H9 (cell line): ENCODE data around the gene SLC7A1. TPM values are rescaled to one million over a fixed set of nuclear protein-coding genes. Genes with fewer than 3 reads are reported as not detected.

Source experiments
- DNase-seq: peaks from one replicate; pipeline ENCODE4 v3.0.0-alpha.2; 2017
- H2AFZ ChIP-seq: one replicate; pipeline ENCODE4 v1.6.1; 2013; ENCODE audit warnings: mild to moderate bottlenecking, low read length, control low read depth, moderate library complexity
- H2AK5ac ChIP-seq: 2 replicates; pipeline ENCODE4 v1.6.1; 2013; ENCODE audit warnings: low read length, control low read depth, mixed read lengths; ENCODE audit not compliant: insufficient read length
- H2BK120ac ChIP-seq: one replicate; pipeline ENCODE4 v1.6.1; 2013; ENCODE audit warnings: low read depth, mild to moderate bottlenecking, low read length, control low read depth, inconsistent platforms; ENCODE audit not compliant: poor library complexity, severe bottlenecking
- H2BK12ac ChIP-seq: 2 replicates; pipeline ENCODE4 v1.6.1; 2013; ENCODE audit warnings: low read length, control low read depth, mixed read lengths, low read depth; ENCODE audit not compliant: insufficient read length
- H2BK15ac ChIP-seq: 2 replicates; pipeline ENCODE4 v1.6.1; 2013; ENCODE audit warnings: low read depth, low read length, control low read depth
- H2BK20ac ChIP-seq: one replicate; pipeline ENCODE4 v1.6.1; 2013; ENCODE audit warnings: low read depth, mild to moderate bottlenecking, low read length, control low read depth, inconsistent platforms; ENCODE audit not compliant: poor library complexity, severe bottlenecking
- H2BK5ac ChIP-seq: 2 replicates; pipeline ENCODE4 v1.6.1; 2013; ENCODE audit warnings: low read length, control low read depth, mixed read lengths; ENCODE audit not compliant: insufficient read length
- H3K14ac ChIP-seq: 2 replicates; pipeline ENCODE4 v1.6.1; 2013; ENCODE audit warnings: low read length, control low read depth; ENCODE audit not compliant: insufficient read depth
- H3K18ac ChIP-seq: 2 replicates; pipeline ENCODE4 v1.6.1; 2013; ENCODE audit warnings: low read depth, mild to moderate bottlenecking, mixed read lengths, low read length, control low read depth; ENCODE audit not compliant: insufficient read length
- H3K23ac ChIP-seq: 2 replicates; pipeline ENCODE4 v1.6.1; 2013; ENCODE audit warnings: low read length, control low read depth, mixed read lengths, low read depth; ENCODE audit not compliant: insufficient read length
- H3K23me2 ChIP-seq: 2 replicates; pipeline ENCODE4 v1.6.1; 2013; ENCODE audit warnings: low read depth, mild to moderate bottlenecking, mixed read lengths, low read length, control low read depth; ENCODE audit not compliant: insufficient read length, poor library complexity, severe bottlenecking
- H3K27ac ChIP-seq: 2 replicates; pipeline ENCODE4 v1.5.1; 2013; ENCODE audit warnings: low read length, control low read depth, mixed read lengths, low read depth; ENCODE audit not compliant: insufficient read length
- H3K27me3 ChIP-seq: 2 replicates; pipeline ENCODE4 v1.6.1; 2013; ENCODE audit warnings: low read length, control low read depth, inconsistent platforms; ENCODE audit not compliant: insufficient read depth
- H3K4ac ChIP-seq: 2 replicates; pipeline ENCODE4 v1.6.1; 2013; ENCODE audit warnings: low read depth, mild to moderate bottlenecking, control low read depth, inconsistent platforms, low read length, moderate library complexity
- H3K4me1 ChIP-seq: 2 replicates; pipeline ENCODE4 v1.6.1; 2013; ENCODE audit warnings: low read length, control low read depth, inconsistent platforms; ENCODE audit not compliant: insufficient read depth
- H3K4me2 ChIP-seq: 2 replicates; pipeline ENCODE4 v1.6.1; 2013; ENCODE audit warnings: low read length, control low read depth, mixed read lengths; ENCODE audit not compliant: insufficient read length, insufficient read depth
- H3K56ac ChIP-seq: 2 replicates; pipeline ENCODE4 v1.6.1; 2013; ENCODE audit warnings: low read depth, mild to moderate bottlenecking, mixed read lengths, low read length, control low read depth; ENCODE audit not compliant: insufficient read length
- H3K79me1 ChIP-seq: 2 replicates; pipeline ENCODE4 v1.6.1; 2013; ENCODE audit warnings: low read depth, mild to moderate bottlenecking, moderate library complexity, low read length, control low read depth, inconsistent platforms; ENCODE audit not compliant: insufficient read depth, poor library complexity, severe bottlenecking
- H3K79me2 ChIP-seq: 2 replicates; pipeline ENCODE4 v1.6.1; 2013; ENCODE audit warnings: low read length, control low read depth, inconsistent platforms; ENCODE audit not compliant: insufficient read depth
- H3K9ac ChIP-seq: 2 replicates; pipeline ENCODE4 v1.6.1; 2013; ENCODE audit warnings: low read length, control low read depth, mixed read lengths; ENCODE audit not compliant: insufficient read length; ENCODE audit errors: extremely low read depth
- H3K9me3 ChIP-seq: one replicate; pipeline ENCODE4 v1.6.1; 2013; ENCODE audit warnings: low read depth, low read length, inconsistent platforms; ENCODE audit not compliant: control insufficient read depth
- H3T11ph ChIP-seq: one replicate; pipeline ENCODE4 v1.6.1; 2013; ENCODE audit warnings: mild to moderate bottlenecking, low read length, control low read depth, inconsistent platforms
- H4K20me1 ChIP-seq: one replicate; pipeline ENCODE4 v1.6.1; 2013; ENCODE audit not compliant: control insufficient read depth, insufficient read length, insufficient read depth
- H4K5ac ChIP-seq: 2 replicates; pipeline ENCODE4 v1.6.1; 2013; ENCODE audit warnings: low read depth, mild to moderate bottlenecking, mixed read lengths, low read length, control low read depth; ENCODE audit not compliant: insufficient read length
- H4K8ac ChIP-seq: replicated peaks from 2 replicates; pipeline ENCODE4 v1.6.1; 2013; ENCODE audit warnings: low read length, control low read depth, mixed read lengths, low read depth; ENCODE audit not compliant: insufficient read length
- H4K91ac ChIP-seq: 2 replicates; pipeline ENCODE4 v1.6.1; 2013; ENCODE audit warnings: low read depth, mild to moderate bottlenecking, moderate library complexity, mixed read lengths, low read length, control low read depth; ENCODE audit not compliant: insufficient read length
- H3K27ac Mint-ChIP-seq, 3 experiments: 2 replicates in 2 of 3; 3 replicates in 1 of 3; pipeline ENCODE4 v1.8.0; 2020 to 2021; ENCODE audit warnings: mixed read lengths in 3 of 3, mild to moderate bottlenecking in 1 of 3, moderate library complexity in 1 of 3
- H3K27me3 Mint-ChIP-seq: 2 replicates; pipeline ENCODE4 v1.8.0; 2021; ENCODE audit warnings: low read depth, mild to moderate bottlenecking, moderate library complexity, mixed read lengths
- H3K36me3 Mint-ChIP-seq, 3 experiments: 2 replicates in 2 of 3; 3 replicates in 1 of 3; pipeline ENCODE4 v1.8.0; 2020 to 2021; ENCODE audit warnings: low read depth in 3 of 3, mixed read lengths in 3 of 3; ENCODE audit not compliant: insufficient read depth in 1 of 3
- H3K4me1 Mint-ChIP-seq, 2 experiments: 2 replicates each; pipeline ENCODE4 v1.8.0; 2020; ENCODE audit warnings: mixed read lengths in 2 of 2
- H3K4me3 Mint-ChIP-seq, 2 experiments: 2 replicates in 1 of 2; 3 replicates in 1 of 2; pipeline ENCODE4 v1.8.0; 2020 to 2021; ENCODE audit warnings: mild to moderate bottlenecking in 2 of 2, mixed read lengths in 2 of 2, moderate library complexity in 1 of 2
- H3K9me3 Mint-ChIP-seq, 2 experiments: 2 replicates in 1 of 2; 3 replicates in 1 of 2; pipeline ENCODE4 v1.8.0; 2020; ENCODE audit warnings: mild to moderate bottlenecking in 2 of 2, mixed read lengths in 2 of 2, moderate library complexity in 1 of 2
- CTCF ChIP-seq: fragments of 200-600 bp; sonication (generic); conservative IDR thresholded peaks from 3 replicates; pipeline ENCODE4 v1.8.0; 2021; ENCODE audit warnings: antibody characterized with exemption, mild to moderate bottlenecking
- WGBS: extraction: QIAGEN DNeasy Blood & Tissue Kit; methylation state at CpG from one replicate; pipeline ENCODE4 v1.1.7; 2013; ENCODE audit warnings: missing lambda C conversion rate, low lambda C conversion rate, mixed read lengths; ENCODE audit not compliant: insufficient read length; ENCODE audit errors: extremely low coverage; 5-methylcytosine and 5-hydroxymethylcytosine counted together
- total RNA-seq: library from RNA; stranded (reverse); gene quantifications from 2 replicates; pipeline ENCODE4 v1.2.1, GENCODE V29; 2021

Gene SLC7A1
- total RNA-seq, 1 experiment from 2014 or later, result 109 TPM

DNA sequence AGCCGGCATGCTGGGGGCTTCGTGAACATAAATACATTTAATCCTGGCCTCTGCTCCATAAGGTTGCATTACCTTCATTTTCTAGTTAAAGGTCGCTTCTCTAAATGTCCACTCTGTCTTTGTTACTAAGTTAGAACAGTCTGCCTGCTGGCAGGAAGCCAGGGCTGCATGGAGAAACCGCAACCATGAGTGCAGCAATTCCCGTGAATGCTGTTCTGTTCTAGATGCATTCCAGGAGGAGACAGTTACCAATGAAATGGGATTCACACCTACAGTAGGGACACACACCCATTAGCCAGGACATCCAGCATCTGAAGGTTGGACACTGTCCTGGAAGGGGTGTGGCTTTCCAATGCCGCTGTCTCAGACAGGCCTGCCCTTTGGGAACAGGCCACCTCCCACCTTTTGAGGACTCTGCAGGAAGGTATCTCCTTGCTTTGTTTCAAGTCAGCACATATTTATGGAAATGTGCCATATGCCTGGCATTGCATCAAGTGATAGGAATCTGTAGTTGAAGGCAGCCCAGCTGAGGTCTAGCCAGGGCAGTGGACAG is 129.7 kb downstream of the SLC7A1 start:
- TF ChIP-seq CTCF, result no peak
- Histone ChIP-seq H3K79me1 (no peaks in the 10 kb centered on the region), H3K14ac (no peak overlapping the region), H3K9me3 (no peaks in the 10 kb centered on the region), H3K23ac (no peak overlapping the region), H3K27me3 (no peaks in the 10 kb centered on the region), H3K79me2 (no peaks in the 10 kb centered on the region), H3K23me2 (no peaks in the 10 kb centered on the region), H2BK5ac (no peak overlapping the region), H3K18ac (no peak overlapping the region), H3T11ph (no peak overlapping the region), H4K5ac (no peak overlapping the region), H3K9ac (no peak overlapping the region), H2AFZ (no peak overlapping the region), H4K20me1 (no peaks in the 10 kb centered on the region), H2BK12ac (no peak overlapping the region), H4K91ac (no peak overlapping the region), H3K4me1 (no peaks in the 10 kb centered on the region), H2BK20ac (no peak overlapping the region), H2BK120ac (no peak overlapping the region), H4K8ac (no peak overlapping the region), H3K27ac (no peak overlapping the region), H2BK15ac (no peak overlapping the region), H3K4me2 (no peak overlapping the region), H2AK5ac (no peak overlapping the region), H3K4ac (no peak overlapping the region), H3K56ac (no peak overlapping the region)
- Mint-ChIP-seq H3K27me3 (no peaks in the 10 kb centered on the region), H3K4me1 (peaks cover 0 to 9% of the 10 kb centered on the region in 2 experiments; a peak in 2 of 4 replicates), H3K9me3 (no peaks in the 10 kb centered on the region), H3K27ac (no peak overlapping the region), H3K4me3 (no peak overlapping the region), H3K36me3 (no peaks in the 10 kb centered on the region; a peak in 1 of 7 replicates)
- WGBS, result no CpG with 5 or more reads among the region's 6 CpGs
- DNase-seq, result no peak
